NCI-H1694 treated with DMSO at 0.1 percent for 48 hours (cell line): ENCODE results near the gene GPC5.
"Not testable (repeated sequence)": the region's sequence is repeated elsewhere in the genome, so short reads cannot be mapped to it uniquely, and the experiment has no call there.

Experiments
- DNase-seq: peaks from one replicate; lab custom pipeline; 2025; lab: John Stamatoyannopoulos, UW

GPC5 gene

DNA sequence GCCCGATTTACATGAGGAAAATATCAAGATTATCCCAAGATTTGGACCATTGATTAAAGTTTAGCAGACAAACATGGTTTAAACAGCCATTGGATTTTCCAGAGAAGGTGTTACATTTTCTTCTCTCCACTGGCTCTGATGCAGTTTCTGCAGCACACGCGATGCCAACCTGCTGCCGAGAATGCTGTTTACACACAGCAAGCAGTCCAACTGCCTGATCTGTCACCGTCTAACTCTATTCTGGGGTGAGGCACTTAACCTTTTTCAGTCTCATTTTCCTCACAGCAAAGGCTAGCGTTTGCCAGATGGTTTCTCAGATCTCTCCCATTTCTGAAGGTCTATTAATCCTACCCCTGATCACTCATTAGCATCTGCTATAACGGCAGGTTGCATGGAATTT lies 1064.7 kb downstream of the GPC5 start:
- peak; percentile 98 for DNase-seq

GRCh38 chr13:92473765-92474475 lies 1075.5 kb downstream of the GPC5 start:
- no peak for DNase-seq

- DNase-seq = no peak
These were observed 1082.0 kb downstream of the GPC5 start for GRCh38 chr13:92480387-92480786.

DNA sequence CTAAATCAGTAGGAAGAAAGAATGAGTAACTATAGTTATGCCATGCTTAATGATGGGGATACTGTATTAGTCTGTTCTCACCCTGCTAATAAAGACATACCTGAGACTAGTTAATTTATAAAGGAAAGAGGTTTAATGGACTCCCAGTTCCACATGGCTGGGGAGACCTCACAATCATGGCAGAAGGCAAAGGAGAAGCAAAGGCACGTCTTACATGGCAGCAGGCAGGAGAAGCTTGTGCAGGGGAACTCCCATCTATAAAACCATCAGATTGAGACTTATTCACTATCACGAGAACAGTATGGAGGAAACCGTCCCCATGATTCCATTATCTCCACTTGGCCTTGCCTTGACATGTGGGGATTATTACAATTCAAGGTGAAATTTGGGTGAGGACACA lies 1084.4 kb downstream of the GPC5 start:
- not testable (repeated sequence) for DNase-seq

GRCh38 chr13:92483894-92484293 lies 1085.5 kb downstream of the GPC5 start:
- DNase-seq = no peak

DNA sequence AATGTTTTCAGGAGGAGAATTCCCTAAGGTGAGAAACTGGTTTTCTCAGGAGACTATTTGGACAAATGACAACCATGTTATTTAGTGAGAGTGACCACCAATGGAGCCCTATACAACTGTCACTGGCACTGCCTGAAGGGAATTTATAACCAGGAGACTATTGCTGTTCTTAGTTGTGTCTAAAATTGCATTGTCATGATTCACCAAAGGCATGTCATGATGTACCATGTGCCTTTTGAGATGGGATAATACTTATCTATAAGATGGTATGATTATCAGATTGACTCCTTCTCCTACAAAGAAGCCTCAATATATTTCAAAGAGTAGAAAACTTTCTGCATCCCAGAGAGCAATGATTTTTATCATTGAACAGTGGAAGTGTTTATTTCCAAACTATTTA lies 1088.8 kb downstream of the GPC5 start:
- no peak for DNase-seq

DNA sequence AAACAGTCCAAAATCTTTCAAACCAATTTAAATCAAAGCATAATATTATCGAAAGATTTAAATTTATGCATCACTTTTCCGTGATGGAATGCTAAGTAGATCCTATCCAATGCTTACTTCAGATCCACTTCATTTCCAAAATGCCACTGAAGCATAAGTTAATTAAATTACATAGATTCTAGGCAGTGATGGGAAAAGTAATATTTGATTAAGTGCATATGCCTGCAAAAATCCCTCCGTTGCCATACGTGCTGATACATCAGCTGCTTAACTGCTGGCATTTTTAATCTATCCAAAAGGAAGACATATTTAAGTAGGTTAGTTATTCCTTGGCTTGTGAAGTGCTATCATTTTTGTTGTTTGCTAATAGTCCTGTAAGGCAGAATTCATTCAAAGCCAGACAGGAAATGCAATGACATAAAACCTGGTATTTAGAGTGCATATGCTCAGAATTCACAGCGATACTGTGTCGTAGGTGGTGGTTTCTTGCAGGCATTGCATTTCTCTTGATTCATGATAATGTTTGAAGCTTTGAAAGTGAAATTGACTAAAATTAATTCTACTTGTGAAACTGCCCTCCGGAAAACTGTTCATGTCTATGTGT lies 1089.9 kb downstream of the GPC5 start:
- no peak for DNase-seq

DNA sequence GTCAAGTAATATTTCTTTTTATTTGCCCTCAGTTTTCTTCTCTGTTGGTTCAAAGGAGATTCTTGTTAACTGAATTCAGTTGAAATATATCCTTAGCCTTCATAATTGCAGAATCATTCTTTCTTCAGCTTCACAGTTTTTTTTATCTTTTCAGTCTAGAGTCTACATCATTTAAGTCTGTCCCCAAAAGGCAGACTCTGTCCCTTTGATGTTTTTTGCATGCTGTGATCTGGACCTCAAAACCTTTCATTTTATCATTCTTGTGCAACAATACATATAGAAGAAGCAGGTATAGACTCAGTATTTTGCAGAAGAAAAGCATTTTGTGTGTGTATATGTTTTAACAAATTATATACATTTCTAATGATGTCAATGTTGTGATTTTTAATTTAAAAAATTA lies 1093.4 kb downstream of the GPC5 start:
- DNase-seq = no peak

GRCh38 chr13:92494915-92495314 lies 1096.5 kb downstream of the GPC5 start:
- no peak for DNase-seq

- DNase-seq = no peak
These were observed 1101.8 kb downstream of the GPC5 start for GRCh38 chr13:92500192-92500591.

- no peak for DNase-seq
These were observed 1112.0 kb downstream of the GPC5 start for GRCh38 chr13:92510416-92510815.

GRCh38 chr13:92512852-92513251 lies 1114.4 kb downstream of the GPC5 start:
- DNase-seq = no peak

DNA sequence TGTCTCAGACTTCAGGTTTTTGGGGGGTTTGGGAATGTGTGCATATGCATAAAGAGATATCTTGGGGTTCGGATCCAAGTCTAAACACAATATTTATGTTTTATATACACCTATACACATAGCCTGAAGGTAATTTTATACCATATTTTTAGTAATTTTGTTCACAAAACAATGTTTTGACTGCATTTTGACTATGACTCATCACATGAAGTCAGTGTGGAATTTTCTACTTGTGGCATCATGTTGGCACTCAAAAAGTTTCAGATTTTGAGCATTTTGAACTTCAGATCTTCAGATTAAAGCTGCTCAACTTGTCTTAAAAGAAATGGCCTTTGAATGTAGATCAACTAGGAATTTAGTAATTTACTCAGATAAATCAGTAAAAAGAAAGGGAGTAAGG lies 1115.3 kb downstream of the GPC5 start:
- no peak for DNase-seq

DNA sequence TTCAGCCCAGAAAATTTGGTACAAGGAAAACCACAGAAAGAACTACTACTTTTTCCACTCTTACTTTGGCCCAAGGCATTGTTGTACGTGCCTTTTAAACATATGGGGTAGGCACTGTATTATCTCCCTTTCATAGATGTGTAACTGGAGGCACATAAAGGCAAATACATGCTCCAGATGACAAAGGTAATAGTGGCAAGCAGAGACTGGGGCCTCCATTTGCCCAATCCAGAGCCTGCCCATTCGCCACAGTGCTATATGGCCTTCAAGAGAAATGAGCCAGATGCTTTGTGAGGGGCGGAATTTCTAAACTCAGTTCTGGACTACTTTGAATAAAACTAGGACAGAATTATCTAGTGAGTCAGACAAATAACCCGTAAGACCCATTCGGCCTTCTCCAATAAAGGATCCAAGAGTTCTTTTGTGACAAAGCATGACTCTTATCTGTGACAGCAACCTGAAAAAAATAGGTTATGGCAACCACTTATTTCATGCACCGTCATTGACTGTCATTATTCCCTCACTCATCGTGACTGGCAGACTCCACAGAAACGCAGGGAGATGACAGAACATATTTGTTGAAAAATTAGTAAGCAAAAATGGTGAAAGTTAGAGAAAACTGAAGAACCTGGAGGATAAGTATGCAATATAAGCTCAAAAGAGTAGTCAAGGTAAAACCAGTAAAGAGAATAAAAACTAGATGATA lies 1116.2 kb downstream of the GPC5 start:
- no peak for DNase-seq

- not testable (repeated sequence) for DNase-seq
These were observed 1118.5 kb downstream of the GPC5 start for GRCh38 chr13:92516878-92517277.

GRCh38 chr13:92518622-92519021 lies 1120.2 kb downstream of the GPC5 start:
- DNase-seq = not testable (repeated sequence)

DNA sequence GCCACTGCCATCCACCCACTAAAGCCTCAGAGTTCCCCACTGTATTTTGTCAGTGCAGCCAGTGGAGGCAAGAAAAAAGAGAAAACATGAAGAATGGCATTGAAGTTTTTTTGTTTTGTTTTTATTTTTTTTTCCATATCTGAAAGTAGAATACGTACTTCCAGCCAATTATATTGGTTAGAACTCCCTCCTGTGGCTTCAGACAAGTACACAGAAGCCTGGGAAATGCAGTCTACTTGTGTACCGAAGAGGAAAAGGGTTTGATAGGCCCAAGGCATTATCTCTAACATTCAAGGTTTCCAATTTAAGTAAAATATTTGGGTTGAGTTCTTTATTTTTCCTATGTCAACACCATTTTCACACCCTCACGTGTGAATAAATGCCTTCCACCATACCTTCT lies 1131.9 kb downstream of the GPC5 start:
- no peak for DNase-seq

DNA sequence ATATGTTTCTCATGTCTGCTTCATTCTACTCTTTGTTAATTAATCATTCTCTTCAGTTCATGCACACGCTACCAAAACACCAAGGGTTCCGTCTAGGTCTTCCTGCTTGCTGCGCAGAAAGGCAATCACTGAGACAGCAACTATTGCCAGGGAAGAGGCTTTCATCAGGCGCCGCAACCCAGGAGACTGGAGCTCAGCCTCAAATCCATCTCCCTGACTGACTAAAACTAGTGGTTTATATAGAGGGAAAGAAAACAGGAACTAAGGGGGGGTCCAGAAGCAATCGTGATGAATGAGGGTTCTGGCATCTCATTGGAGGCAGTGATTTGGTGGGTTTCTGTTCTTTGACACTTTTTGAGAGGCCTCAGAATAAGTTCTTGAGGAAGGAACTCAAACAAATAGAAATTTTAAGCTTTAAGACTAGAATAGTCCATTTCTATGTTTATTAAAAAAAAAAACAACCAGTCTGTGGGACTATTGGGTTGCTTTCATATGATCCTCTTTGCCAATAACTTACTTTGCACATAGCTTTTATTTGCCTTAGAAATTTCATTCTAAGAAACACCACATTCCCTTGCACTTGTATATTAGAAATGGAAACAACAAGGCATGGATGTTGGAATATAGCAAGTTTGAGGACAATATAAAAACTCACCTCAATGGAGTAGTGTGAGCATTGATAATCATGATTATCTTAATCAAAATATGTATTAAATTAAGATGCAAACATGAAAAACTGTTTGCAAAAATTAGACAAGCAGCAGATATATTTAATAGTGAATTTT lies 1137.0 kb downstream of the GPC5 start:
- DNase-seq = no peak

- no peak for DNase-seq
These were observed 1139.0 kb downstream of the GPC5 start for GRCh38 chr13:92537471-92537870.

DNA sequence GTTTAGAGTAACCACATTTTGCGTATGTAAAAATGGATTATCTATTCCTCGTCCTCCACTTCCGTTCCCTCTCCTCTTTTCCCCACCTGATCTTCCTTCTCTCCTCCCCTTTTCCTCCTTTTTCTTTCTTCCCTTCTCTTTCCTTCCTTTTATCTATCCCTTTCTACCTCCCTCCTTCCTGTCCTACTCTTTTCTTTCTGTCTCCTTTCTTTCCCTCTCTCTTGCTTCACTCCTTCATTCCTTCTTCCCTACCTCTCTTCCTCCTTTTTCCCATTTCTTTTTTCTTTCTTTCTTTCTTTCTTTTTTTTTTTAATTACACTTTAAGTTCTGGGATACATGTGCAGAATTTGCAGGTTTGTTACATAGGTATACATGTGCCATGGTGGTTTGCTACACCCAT lies 1139.7 kb downstream of the GPC5 start:
- DNase-seq = no peak

DNA sequence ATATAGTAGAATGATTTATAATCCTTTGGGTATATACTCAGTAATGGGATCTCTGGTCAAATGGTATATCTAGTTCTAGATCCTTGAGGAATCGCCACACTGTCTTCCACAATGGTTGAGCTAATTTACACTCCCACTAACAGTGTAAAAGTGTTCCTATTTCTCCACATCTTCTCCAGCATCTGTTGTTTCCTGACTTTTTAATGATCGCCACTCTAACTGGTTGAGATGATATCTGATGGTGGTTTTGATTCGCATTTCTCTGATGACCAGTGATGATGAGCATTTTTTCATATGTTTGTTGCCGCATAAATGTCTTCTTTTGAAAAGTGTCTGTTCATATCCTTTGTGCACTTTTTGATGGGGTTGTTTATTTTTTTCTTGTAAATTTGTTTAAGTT lies 1140.7 kb downstream of the GPC5 start:
- DNase-seq = not testable (repeated sequence)

DNA sequence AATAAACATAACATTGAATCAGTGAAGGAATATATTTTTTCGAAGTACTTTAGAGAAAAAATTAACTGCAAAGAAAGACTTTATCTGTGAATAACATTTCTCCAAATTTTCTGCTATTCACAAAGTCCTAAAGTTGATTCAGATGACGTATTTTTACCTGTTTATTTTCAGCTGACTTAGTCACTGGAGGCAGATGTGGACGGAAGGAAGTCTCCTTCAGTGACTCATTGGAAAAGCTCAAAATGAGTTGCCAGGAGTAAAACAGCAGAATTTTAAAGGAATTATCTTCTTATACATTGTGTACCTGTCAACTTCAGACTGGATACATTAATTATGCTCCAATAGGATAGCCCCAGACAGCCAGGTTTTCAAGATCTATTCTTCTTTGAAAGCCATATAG lies 1148.8 kb downstream of the GPC5 start:
- no peak for DNase-seq

DNA sequence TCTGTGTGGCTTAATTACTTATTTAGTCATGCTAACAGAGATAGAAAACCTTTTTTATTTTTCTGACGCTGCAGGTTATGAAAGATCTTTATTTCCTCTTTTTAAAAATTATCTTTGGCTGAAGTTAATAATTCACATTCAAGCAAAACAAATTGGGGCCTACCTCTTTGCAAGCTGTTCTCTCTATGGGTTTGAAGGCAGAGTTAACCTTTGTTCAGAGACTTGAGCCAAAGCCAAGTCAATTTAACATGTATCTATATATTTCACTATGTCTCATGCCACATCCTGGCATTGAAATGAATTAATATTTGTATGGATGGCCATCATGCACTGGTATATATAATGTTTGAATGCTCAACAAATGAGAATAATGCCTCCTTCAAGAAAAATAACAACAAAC lies 1150.9 kb downstream of the GPC5 start:
- DNase-seq = no peak
